Middle frontal gyrus (tissue), 1 donor: ENCODE measurements around the gene DPH2.

Experiments
- DNase-seq: peaks from one replicate; pipeline ENCODE4 v3.0.0-alpha.2; 2015; ENCODE audit warnings: low spot score; ENCODE audit errors: extremely low spot score

The DPH2 gene

GRCh38 chr1:43942411-43942810 is 27.4 kb upstream of the DPH2 start:
- DNase-seq: no peak

- no peak for DNase-seq
These were observed 24.9 kb upstream of the DPH2 start for GRCh38 chr1:43944860-43945259.

GRCh38 chr1:43945674-43946235 is 24.1 kb upstream of the DPH2 start:
- no peak for DNase-seq

GRCh38 chr1:43946236-43947060 is 23.4 kb upstream of the DPH2 start, which contains the start of gene IPO13:
Gene IPO13 (plus strand): TSS chr1:43946950. CDS start chr1:43947601, 651 bp downstream.
- peak; percentile 95 for DNase-seq

- no peak for DNase-seq
These were observed 22.5 kb upstream of the DPH2 start for GRCh38 chr1:43947061-43947873.

- no peak for DNase-seq
These were observed 21.9 kb upstream of the DPH2 start for GRCh38 chr1:43947874-43948437.

- DNase-seq: no peak
These were observed 20.1 kb upstream of the DPH2 start for GRCh38 chr1:43949678-43950077.

GRCh38 chr1:43951021-43951985 is 18.5 kb upstream of the DPH2 start:
- DNase-seq: no peak

GRCh38 chr1:43952731-43953346 is 17.0 kb upstream of the DPH2 start:
- peak; percentile 27 for DNase-seq

- no peak for DNase-seq
These were observed 16.4 kb upstream of the DPH2 start for GRCh38 chr1:43953361-43953760.

GRCh38 chr1:43954036-43954435 is 15.8 kb upstream of the DPH2 start:
- peak; percentile 51 for DNase-seq

GRCh38 chr1:43956234-43956633 is 13.6 kb upstream of the DPH2 start:
- DNase-seq: no peak

- no peak for DNase-seq
These were observed 12.3 kb upstream of the DPH2 start for GRCh38 chr1:43957407-43958040.

- no peak for DNase-seq
These were observed 11.2 kb upstream of the DPH2 start for GRCh38 chr1:43958351-43959255.

GRCh38 chr1:43960798-43961197 is 9.0 kb upstream of the DPH2 start:
- no peak for DNase-seq

- DNase-seq: no peak
These were observed 8.1 kb upstream of the DPH2 start for GRCh38 chr1:43961692-43962091.

- DNase-seq: no peak
These were observed 7.5 kb upstream of the DPH2 start for GRCh38 chr1:43962324-43962723.

GRCh38 chr1:43963006-43963405 is 6.8 kb upstream of the DPH2 start:
- DNase-seq: no peak

- DNase-seq: no peak
These were observed 5.9 kb upstream of the DPH2 start for GRCh38 chr1:43963890-43964289.
